Measurements from ENCODE around the gene LHFPL4.
"Not testable (repeated sequence)": the region's sequence is repeated elsewhere in the genome, so short reads cannot be mapped to it uniquely, and the experiment has no call there.

Gene LHFPL4

GRCh38 chr3:9534429-9534828, 19.2 kb downstream of the LHFPL4 start:
- DNase-seq: no peak

- no peak for DNase-seq
Measured at GRCh38 chr3:9525078-9525477, 28.5 kb downstream of the LHFPL4 start.

GRCh38 chr3:9514956-9515355, 38.7 kb downstream of the LHFPL4 start:
- DNase-seq: no peak

- no peak for DNase-seq
Measured at GRCh38 chr3:9514306-9514705, 39.3 kb downstream of the LHFPL4 start.

GRCh38 chr3:9512456-9513045, 41.1 kb downstream of the LHFPL4 start:
- no peak for DNase-seq

- DNase-seq: no peak
Measured at GRCh38 chr3:9508781-9509180, 44.8 kb downstream of the LHFPL4 start.

- no peak for DNase-seq
Measured at GRCh38 chr3:9507586-9508578, 45.7 kb downstream of the LHFPL4 start.

- DNase-seq: peak; percentile 9
Measured at GRCh38 chr3:9503283-9503682, 50.3 kb downstream of the LHFPL4 start.

GRCh38 chr3:9501226-9501625, 52.4 kb downstream of the LHFPL4 start:
- DNase-seq: no peak

- no peak for DNase-seq
Measured at GRCh38 chr3:9500108-9501050, 53.2 kb downstream of the LHFPL4 start.

- DNase-seq: no peak
Measured at GRCh38 chr3:9499455-9500107, 54.0 kb downstream of the LHFPL4 start.

GRCh38 chr3:9498781-9499180, 54.8 kb downstream of the LHFPL4 start:
- no peak for DNase-seq

- no peak for DNase-seq
Measured at GRCh38 chr3:9497821-9498565, 55.6 kb downstream of the LHFPL4 start.

- DNase-seq: no peak
Measured at GRCh38 chr3:9496893-9497292, 56.7 kb downstream of the LHFPL4 start.

GRCh38 chr3:9494036-9494435, 59.6 kb downstream of the LHFPL4 start:
- not testable (repeated sequence) for DNase-seq

GRCh38 chr3:9491506-9491905, 62.1 kb downstream of the LHFPL4 start:
- DNase-seq: no peak

- no peak for DNase-seq
Measured at GRCh38 chr3:9485248-9485647, 68.4 kb downstream of the LHFPL4 start.

GRCh38 chr3:9480265-9480664, 73.4 kb downstream of the LHFPL4 start:
- no peak for DNase-seq

GRCh38 chr3:9476935-9477334, 76.7 kb downstream of the LHFPL4 start:
- DNase-seq: no peak

GRCh38 chr3:9474482-9474881, 79.1 kb downstream of the LHFPL4 start:
- no peak for DNase-seq

- no peak for DNase-seq
Measured at GRCh38 chr3:9473496-9474065, 80.0 kb downstream of the LHFPL4 start.
